PC-9 (cell line): ENCODE measurements around the gene ASIC3. TPM values are rescaled to one million over a fixed set of nuclear protein-coding genes. Genes with fewer than 3 reads are reported as not detected.

Source experiments
- BruUV-seq: library from RNA; stranded (reverse); fragments of 400-500 nt; replicated peaks from 2 replicates; lab custom pipeline; 2021; lab: Mats Ljungman, UMichigan
- CTCF ChIA-PET: fragments of 300-600 bp; sonication (Branson Sonifier 250); formaldehyde crosslinking; loops from one replicate; lab custom pipeline; 2022; ENCODE audit warnings: antibody characterized with exemption; lab: Charles Lee
- POLR2A ChIA-PET: fragments of 300-600 bp; sonication (Branson Sonifier 250); formaldehyde crosslinking; loops from one replicate; lab custom pipeline; 2022; ENCODE audit warnings: antibody characterized with exemption; ENCODE audit not compliant: unreplicated experiment; lab: Charles Lee
- DNase-seq, 2 experiments: peaks; one replicate each; pipeline versions ENCODE4 v3.0.0 to v3.0.0-alpha.2; 2015 to 2022; ENCODE audit warnings: mixed read lengths in 1 of 2
- H2AFZ ChIP-seq: fragments of 200-600 bp; sonication (generic); 2 replicates; pipeline ENCODE4 v1.8.1; 2017; ENCODE audit warnings: antibody characterized with exemption
- H3F3A ChIP-seq: fragments of 200-600 bp; sonication (generic); 2 replicates; pipeline ENCODE4 v1.8.1; 2017; ENCODE audit warnings: antibody characterized with exemption, mild to moderate bottlenecking, low read depth; ENCODE audit not compliant: insufficient read depth
- H3K27ac ChIP-seq: fragments of 200-600 bp; sonication (generic); 2 replicates; pipeline ENCODE4 v1.6.1; 2016; ENCODE audit warnings: mixed run types
- H3K27me3 ChIP-seq: fragments of 200-600 bp; sonication (generic); 2 replicates; pipeline ENCODE4 v1.6.1; 2016; ENCODE audit warnings: low read depth, mixed run types; ENCODE audit not compliant: insufficient read depth
- H3K36me3 ChIP-seq: fragments of 200-600 bp; sonication (generic); 2 replicates; pipeline ENCODE4 v1.6.1; 2016; ENCODE audit warnings: low read depth, mixed run types
- H3K4me1 ChIP-seq: fragments of 200-600 bp; sonication (generic); replicated peaks from 2 replicates; pipeline ENCODE4 v1.6.1; 2016; ENCODE audit warnings: mixed run types; ENCODE audit not compliant: insufficient read depth
- H3K4me2 ChIP-seq: fragments of 200-600 bp; sonication (generic); 2 replicates; pipeline ENCODE4 v1.6.1; 2017; ENCODE audit warnings: mixed run types
- H3K4me3 ChIP-seq: fragments of 200-600 bp; sonication (generic); 2 replicates; pipeline ENCODE4 v1.6.1; 2016; ENCODE audit warnings: mixed run types
- H3K79me2 ChIP-seq: fragments of 200-600 bp; sonication (generic); 2 replicates; pipeline ENCODE4 v1.6.1; 2017; ENCODE audit warnings: low read depth, mixed run types
- H3K9me2 ChIP-seq: fragments of 200-600 bp; sonication (generic); 2 replicates; pipeline ENCODE4 v1.8.1; 2017; ENCODE audit warnings: mild to moderate bottlenecking; ENCODE audit not compliant: insufficient read depth
- H3K9me3 ChIP-seq: fragments of 200-600 bp; sonication (generic); 2 replicates; pipeline ENCODE4 v1.8.1; 2016; ENCODE audit warnings: low read depth; ENCODE audit not compliant: insufficient read depth
- H4K20me1 ChIP-seq: fragments of 200-600 bp; sonication (generic); 2 replicates; pipeline ENCODE4 v1.8.1; 2017; ENCODE audit not compliant: insufficient read depth
- CTCF ChIP-seq: fragments of 200-600 bp; sonication (generic); conservative IDR thresholded peaks from 2 replicates; pipeline ENCODE4 v1.6.1; 2017; ENCODE audit warnings: mixed run types, antibody characterized with exemption, mild to moderate bottlenecking, moderate library complexity
- EZH2 ChIP-seq: fragments of 200-600 bp; sonication (generic); IDR thresholded peaks from 2 replicates; pipeline ENCODE4 v1.8.0; 2017; ENCODE audit warnings: antibody characterized with exemption, low read depth
- intact Hi-C: fragments of 100-400 bp; cut with micrococcal nuclease; formaldehyde crosslinking; loops from one replicate; pipeline ENCODE4 v1.10.0; 2022; ENCODE audit not compliant: unreplicated experiment
- total RNA-seq: library from RNA; stranded (reverse); gene quantifications from 2 replicates; pipeline ENCODE4 v1.2.3, GENCODE V29; 2021

The ASIC3 gene
- total RNA-seq, 1 experiment from 2014 or later = 10.5 TPM

GRCh38 chr7:151066273-151066974 lies 18.1 kb downstream of the ASIC3 start:
- Histone ChIP-seq H3K9me2 (no peaks in the 10 kb centered on the region), H3K4me3 (no peak overlapping the region), H2AFZ (no peak overlapping the region), H3F3A (peaks cover 23% of the 10 kb centered on the region; the same call in 1 of the 2 replicates), H3K27me3 (no peaks in the 10 kb centered on the region), H3K27ac (no peak overlapping the region), H3K9me3 (no peaks in the 10 kb centered on the region), H4K20me1 (peaks cover 23% of the 10 kb centered on the region), H3K4me2 (no peak overlapping the region), H3K4me1 (peaks cover 24% of the 10 kb centered on the region), H3K36me3 (peaks cover 21% of the 10 kb centered on the region), H3K79me2 (peaks cover 23% of the 10 kb centered on the region)
- no peak for DNase-seq
- no TSS peak for BruUV-seq
- ChIA-PET POLR2A (interaction anchor here (0.6 kb wide), 1 partner anchor 12 kb away, joined by 3 read pairs; no protein-coding TSS in a partner anchor), CTCF (no interaction called here)
- intact Hi-C loops = no loop called here
- no peak for TF ChIP-seq EZH2
- no peak for TF ChIP-seq CTCF

GRCh38 chr7:151068069-151068773 lies 19.9 kb downstream of the ASIC3 start:
- TF ChIP-seq CTCF (no peak), EZH2 (no peak)
- no peaks in the 10 kb centered on the region for H3K9me2 ChIP-seq

GRCh38 chr7:151069841-151070573 lies 21.7 kb downstream of the ASIC3 start:
- H3F3A ChIP-seq = peaks cover 5% of the 10 kb centered on the region; the same call in 1 of the 2 replicates
- no peaks in the 10 kb centered on the region for H3K9me2 ChIP-seq
- peaks cover under 1% of the 10 kb centered on the region; the same call in 1 of the 2 replicates for H3K79me2 ChIP-seq
- H3K9me3 ChIP-seq = no peaks in the 10 kb centered on the region
- CTCF ChIA-PET = no interaction called here
- no peak for DNase-seq
- no peaks in the 10 kb centered on the region for H3K27me3 ChIP-seq
- intact Hi-C loops = no loop called here
- POLR2A ChIA-PET = interaction anchor here (0.6 kb wide), 1 partner anchor 79 kb away, joined by 6 read pairs; the partner anchor contains the start of gene NOS3
- no peak overlapping the region for H3K4me2 ChIP-seq
- no TSS peak for BruUV-seq
- TF ChIP-seq EZH2 = no peak
- H3K4me1 ChIP-seq = no peaks in the 10 kb centered on the region
- H2AFZ ChIP-seq = no peak overlapping the region
- no peak overlapping the region for H3K4me3 ChIP-seq
- H4K20me1 ChIP-seq = peaks cover 9% of the 10 kb centered on the region
- no peak overlapping the region for H3K27ac ChIP-seq
- peaks cover 24% of the 10 kb centered on the region for H3K36me3 ChIP-seq

More at GRCh38 chr7:151068069-151068773, 19.9 kb downstream of the ASIC3 start:
- H2AFZ ChIP-seq = no peak overlapping the region
- ChIA-PET CTCF (interaction anchor here (0.7 kb wide), 1 partner anchor 18 kb away, joined by 3 read pairs; the partner anchor contains the start of gene AGAP3), POLR2A (no interaction called here)
- H3K4me2 ChIP-seq = no peak overlapping the region
- peaks cover 24% of the 10 kb centered on the region for H3K36me3 ChIP-seq
- peaks cover 8% of the 10 kb centered on the region; the same call in 1 of the 2 replicates for H3F3A ChIP-seq
- H3K4me3 ChIP-seq = no peak overlapping the region
- H3K9me3 ChIP-seq = no peaks in the 10 kb centered on the region
- no peak overlapping the region for H3K27ac ChIP-seq
- H3K27me3 ChIP-seq = no peaks in the 10 kb centered on the region
- peaks cover 23% of the 10 kb centered on the region for H4K20me1 ChIP-seq
- no peak for DNase-seq
- peaks cover 15% of the 10 kb centered on the region for H3K79me2 ChIP-seq
- BruUV-seq = no TSS peak
- H3K4me1 ChIP-seq = peaks cover 7% of the 10 kb centered on the region
- intact Hi-C loops = no loop called here
